HG03575 (cell line): ENCODE results near the gene FTCD.

Source experiments
- ATAC-seq: cut with Tn5 transposase; IDR thresholded peaks from one replicate; pipeline ENCODE4 v1.9.1; 2021; ENCODE audit not compliant: unreplicated experiment, insufficient number of reproducible peaks, low FRiP score; ENCODE audit errors: extremely low read depth

Gene FTCD

DNA sequence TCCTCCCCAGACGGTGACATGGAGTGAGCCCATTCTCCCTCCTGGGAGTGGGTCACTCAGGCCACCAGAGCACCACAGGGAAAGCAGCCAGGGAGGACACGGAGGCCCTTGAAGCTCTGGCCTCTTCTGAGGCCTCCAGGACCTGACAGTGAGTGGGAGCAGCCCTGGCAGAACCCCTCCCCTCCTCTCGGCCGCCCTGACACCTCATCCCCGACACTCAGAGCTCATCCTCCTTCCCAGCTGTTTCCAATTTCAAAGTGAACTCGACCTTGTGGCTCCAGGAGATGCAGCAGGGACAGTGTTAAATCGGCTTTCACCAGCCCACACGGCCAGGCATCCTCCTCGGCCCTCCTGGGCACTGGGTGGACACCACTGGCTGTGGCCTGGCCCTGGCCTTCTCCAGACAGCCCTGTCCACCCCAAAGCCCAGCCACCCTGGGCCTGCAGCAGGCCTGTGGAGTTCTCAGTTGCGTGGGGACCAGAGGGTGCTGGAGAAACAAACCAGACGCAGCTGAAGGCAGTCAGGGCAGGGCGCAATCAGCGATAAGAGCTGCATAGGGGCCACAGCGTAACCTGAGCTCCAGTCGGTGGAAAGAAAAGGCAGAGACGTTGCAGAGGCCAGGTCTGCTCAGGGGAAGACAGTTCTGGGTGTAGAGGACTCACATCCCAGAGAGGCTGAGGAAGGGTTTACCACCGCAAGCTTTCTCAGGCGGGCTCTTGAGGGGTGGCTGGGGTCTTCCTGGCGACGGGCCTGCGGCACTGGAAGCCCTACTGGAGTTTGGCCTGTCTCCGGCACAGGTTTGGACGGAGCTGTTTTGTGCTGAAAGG lies 27.1 kb downstream of the FTCD start:
- no peak for ATAC-seq

DNA sequence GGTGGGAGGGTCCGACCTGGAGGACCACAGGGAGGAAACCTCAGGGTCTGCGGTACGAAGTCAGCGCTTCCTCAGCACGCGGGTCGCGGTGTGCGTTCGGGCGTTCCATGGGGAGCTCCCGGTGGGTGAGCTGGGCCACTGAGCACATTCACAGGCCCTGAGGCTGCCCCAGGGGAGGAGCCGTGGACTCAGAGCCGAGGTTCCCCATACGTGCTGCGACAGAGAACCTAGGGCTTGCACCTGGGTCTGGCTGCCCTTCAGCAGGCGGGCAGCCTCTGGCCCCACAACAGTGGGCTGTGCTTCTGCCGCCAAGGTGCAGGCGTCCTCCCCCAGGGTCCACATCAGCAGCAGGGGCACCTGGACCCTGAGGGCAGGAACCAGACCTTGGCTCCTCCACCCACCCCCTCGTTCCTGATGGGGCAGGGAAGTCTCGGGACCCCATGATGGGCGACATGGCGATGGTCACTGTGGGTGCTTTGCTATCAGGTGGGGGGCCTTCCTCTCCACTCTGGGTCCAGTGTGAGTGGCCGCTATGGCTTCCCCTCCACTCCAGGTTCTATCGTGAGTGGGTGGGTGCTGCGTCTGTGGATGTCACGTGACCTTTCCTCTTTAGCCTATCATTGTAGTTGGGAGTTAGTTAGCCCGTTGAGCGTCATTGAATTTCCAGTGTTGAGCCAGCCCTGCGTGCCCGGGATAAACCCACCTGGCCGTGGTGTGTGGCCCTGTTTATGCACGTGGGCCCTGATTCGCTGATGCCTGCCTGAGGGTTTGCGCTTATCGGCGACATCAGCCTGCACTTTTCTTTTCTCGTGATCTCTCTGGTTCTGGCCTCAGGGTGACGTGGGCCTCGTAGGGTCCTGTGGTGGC lies 27.9 kb downstream of the FTCD start:
- no peak for ATAC-seq

DNA sequence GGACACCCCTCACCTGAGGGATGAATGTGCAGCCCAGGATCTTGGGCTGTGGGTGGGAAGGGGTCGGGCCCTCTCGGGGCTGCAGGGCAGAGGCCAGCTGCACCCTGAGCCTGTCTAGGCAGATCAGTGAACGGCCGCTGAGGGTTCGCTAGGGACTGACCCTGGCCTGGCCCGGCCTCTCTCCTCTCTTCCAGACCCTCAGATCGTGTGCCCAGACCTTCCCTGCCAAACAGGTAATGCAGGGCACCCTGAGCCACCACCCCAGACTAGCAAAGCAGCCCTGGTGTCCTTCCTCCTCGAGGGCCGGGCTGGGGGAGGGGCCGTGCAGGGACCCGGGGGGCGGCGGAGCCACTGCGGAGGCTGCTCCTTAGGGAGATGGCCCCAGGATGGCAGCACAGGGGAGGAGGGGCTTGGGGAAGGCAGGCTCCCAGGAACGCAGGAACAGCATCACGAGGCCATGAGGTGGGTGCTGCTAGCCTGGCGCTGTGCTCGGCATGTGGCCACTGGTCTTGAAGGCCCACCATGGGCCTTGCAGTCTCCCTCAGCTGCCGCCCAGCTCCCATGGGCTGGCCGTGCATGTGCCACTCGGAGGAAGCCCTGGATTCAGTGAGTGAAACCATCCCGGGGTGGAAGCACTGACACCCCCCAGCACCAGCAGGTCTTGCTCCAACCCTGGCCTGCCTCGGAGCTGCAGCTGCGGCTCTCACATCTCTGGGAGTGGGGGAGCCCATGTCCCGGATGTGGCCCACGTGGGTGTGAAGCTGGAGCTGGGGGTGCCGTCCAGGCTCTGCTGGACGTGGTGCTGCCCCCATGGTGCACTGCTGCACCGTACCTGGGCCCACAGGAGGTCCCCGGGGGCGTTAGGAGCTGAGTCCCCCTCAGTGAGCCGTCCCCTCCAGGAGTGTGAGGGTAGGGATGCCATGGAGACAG lies 28.8 kb downstream of the FTCD start:
- no peak for ATAC-seq

DNA sequence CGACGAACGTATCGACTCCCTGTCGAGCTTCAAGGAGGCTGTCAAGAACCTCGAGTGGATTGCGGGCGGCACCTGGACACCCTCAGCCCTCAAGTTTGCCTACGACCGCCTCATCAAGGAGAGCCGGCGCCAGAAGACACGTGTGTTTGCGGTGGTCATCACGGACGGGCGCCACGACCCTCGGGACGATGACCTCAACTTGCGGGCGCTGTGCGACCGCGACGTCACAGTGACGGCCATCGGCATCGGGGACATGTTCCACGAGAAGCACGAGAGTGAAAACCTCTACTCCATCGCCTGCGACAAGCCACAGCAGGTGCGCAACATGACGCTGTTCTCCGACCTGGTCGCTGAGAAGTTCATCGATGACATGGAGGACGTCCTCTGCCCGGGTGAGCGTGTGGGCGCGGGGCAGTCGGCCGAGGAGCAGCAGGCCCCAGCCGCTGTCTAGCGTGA lies 29.5 kb downstream of the FTCD start:
- no peak for ATAC-seq

DNA sequence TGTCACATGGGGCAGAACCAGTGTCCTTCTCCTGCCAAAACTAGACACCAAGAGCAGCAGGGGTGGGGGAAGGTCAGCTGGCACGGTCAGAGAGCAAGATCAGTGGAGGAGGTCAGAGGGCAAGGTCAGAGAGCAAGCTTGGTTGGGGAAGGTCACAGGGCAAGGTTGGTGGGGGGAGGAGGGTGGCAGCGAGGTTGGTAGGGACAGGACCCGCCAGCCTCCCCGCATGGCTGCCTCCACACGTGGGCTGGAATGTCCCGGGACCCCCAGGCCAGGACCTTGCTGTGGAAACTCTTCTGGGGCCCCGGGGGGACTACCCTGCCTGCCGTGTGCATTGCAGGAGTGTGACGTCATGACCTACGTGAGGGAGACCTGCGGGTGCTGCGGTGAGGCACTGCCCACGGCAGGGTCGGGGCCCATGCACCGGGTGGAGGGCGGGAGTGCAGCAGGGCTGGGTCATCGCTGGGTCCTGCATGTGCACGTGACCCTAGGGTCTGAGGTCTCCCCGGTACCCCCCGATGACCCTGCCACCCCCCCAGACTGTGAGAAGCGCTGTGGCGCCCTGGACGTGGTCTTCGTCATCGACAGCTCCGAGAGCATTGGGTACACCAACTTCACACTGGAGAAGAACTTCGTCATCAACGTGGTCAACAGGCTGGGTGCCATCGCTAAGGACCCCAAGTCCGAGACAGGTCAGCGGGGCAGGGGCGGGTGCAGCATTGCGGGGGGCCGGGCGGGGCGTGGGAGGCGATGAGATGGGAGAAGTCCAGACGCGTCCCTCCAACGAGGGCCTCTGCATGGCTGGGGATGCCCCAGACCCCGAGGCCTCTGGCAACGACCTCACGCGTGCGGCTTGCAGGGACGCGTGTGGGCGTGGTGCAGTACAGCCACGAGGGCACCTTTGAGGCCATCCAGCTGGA lies 30.2 kb downstream of the FTCD start:
- no peak for ATAC-seq

DNA sequence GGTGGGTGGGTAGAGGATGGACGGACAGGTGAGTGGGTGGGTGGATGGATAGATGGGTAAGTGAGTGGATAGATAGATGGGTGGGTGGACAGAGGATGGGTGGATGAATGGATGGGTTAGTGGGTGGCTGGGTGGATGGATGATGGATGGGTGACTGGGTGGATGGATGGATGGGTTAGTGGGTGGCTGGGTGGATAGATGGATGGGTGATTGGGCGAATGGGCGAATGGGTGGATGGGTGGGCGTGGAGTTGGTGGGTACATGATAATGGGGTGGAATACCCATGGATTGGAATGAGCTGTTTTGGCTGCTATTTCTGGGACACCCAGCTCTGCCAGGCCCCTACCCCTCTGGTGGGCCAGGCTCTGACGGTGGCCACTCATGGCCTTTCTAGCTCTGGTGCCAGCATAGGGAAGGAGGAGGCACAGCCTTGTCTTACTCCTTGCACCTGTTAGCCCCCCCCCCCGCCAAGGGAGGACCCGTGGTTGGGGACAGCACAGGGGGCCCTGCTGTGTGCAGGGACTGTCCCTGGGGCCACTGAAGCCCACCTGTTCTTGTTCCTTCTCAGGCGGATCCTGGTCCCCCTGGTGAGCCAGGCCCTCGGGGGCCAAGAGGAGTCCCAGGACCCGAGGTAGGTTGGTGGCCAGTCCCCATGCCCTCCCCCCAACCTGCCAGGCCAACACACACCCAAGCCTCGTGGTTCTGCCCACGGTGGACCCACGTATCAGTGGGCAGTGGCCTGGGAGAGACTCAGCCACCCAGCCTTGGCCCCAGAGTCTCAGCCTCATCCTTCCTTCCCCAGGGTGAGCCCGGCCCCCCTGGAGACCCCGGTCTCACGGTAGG lies 31.1 kb downstream of the FTCD start:
- ATAC-seq: no peak

DNA sequence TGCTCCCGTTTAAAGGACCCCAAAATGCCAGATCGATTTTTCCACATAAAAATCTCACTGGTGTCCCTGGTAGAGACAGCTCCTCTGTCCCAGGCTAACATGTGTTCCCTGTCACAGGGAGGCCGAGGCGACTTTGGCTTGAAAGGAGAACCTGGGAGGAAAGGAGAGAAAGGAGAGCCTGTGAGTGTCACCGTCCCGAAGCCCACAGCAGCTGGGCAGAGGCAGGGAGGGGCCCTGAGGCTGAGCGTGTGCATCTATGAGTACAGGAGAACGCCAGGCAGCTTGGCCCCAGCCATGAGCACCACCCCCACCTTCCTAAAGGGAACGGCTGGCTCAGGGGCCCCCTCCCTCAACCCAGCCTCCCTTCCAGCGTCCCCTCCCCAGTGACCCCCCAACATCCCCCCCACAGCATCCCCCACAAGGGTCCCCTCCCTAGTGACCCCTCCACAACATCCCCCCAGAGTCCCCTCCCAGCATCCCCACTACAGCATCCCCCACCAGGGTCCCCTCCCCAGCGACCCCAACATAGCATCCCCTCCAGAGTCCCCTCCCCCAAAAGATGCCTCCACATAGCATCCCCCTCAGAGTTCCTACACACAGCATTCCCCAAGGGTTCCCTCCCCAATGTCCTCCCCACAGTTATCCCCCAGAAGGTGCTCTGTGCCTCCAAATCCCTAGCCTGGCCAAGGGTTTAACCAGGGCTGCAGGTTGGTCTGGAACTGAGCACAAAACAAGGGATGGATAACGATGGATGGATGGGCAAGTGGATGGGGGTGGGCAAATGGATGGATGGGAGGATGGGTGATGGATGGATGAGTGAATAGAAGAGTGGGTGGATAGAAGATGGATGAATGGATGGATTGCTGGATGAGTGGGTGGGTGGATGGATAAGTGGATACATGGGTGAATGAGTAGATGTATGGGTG lies 32.4 kb downstream of the FTCD start:
- ATAC-seq: no peak

DNA sequence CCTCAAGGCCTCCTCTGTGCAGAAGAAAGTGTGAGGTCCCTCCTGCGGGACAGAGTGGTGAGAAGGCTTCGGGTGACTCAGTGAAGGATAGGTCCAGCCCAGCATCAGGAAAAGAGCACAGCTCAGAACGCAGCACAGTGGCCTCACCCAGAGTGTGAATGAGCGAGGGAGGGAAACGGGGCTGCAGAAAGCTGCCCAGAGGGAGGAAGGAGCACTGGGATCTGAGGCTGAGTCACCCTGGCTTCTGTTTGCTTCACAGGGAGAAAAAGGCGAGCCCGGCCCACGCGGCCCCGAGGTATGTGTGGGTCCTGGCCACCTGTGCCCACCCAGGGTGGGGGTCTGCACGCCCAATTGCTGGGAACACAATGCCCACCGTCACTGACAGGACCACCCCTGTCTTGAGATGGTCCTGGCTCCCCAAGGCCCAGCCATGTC lies 33.1 kb downstream of the FTCD start:
- no peak for ATAC-seq

DNA sequence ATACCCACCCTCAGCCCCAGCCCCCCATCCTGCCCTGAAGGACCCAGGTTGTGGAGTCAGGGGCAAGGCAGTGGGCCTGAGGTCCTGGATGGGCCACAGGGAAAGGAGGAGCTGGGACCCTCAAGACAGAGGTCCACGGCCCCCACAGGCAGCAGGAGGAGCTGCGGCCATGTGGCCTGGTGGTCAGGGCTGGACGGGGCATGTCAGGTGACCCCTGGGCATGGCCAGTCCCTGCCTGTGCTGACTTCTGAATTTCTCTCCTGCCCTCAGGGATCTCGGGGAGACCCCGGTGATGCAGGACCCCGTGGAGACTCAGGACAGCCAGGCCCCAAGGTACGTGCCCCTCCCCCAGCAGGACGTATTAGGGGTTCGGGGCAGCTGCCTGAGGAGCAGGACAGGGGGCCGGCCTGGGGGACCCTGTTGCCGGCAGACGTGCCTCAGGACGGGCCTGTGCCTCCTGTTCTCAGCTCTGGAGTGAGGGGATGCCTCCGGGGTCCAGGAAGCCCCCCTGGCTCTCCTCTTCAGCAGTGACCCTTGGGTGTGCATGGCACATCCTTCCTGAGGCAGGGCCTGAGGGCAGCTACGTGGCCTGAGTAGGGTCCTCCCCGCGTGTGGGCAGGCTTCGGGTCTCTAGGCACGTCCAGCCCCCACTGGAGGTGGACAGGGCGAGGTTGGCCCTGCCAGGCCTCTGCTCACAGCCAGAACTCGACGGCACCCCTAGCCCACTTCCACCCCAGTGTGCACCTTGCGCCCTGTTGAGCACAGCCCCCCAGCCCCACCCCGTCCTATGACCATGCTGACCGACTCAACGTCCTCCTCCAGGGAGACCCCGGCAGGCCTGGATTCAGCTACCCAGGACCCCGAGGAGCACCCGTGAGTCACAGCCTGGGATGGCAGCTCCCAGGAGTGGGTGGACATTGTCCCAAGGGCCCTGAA lies 33.8 kb downstream of the FTCD start:
- ATAC-seq: no peak

DNA sequence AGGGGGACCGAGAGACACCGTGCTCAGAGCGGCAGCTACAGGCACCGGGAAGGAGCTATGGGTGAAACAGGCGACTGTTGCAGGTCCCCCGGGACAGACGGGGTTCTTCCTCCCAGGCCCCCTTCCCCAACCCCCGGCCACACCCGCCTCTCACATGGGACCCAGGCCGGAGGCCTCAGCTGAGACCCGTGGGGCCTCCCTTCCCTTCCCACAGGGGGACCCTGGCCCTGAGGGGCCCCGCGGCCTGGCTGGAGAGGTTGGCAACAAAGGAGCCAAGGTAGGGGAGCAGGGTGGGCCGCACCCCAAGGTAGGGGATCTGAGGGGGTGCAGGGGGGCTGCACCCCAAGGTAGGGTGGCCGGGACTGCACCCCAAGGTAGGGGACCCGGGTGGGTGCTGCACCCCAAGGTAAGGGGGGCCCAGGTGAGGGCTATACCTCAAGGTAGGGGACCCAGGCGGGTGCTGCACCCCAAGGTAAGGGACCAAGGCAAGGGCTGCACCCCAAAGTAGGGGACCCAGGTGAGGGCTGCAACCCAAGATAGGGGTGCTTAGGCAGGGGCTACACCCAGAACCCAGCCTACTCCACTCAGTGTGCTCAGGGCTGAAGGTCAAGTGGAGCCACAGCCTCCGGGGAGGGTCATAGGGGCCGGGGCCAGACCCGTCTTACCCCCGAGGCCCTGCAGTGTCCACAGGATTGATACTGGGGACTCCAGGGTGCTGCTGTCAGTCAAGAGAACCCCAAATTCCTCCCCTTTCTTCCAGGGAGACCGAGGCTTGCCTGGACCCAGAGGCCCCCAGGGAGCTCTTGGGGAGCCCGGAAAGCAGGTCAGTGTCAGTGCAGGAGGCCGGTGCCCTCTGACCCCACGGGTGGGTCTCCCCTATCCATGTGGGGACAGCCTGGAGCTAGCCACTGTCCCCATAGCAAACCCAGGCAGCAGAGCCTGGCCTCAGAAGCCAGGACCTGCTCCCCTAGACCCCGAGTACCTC lies 34.8 kb downstream of the FTCD start:
- ATAC-seq: no peak

DNA sequence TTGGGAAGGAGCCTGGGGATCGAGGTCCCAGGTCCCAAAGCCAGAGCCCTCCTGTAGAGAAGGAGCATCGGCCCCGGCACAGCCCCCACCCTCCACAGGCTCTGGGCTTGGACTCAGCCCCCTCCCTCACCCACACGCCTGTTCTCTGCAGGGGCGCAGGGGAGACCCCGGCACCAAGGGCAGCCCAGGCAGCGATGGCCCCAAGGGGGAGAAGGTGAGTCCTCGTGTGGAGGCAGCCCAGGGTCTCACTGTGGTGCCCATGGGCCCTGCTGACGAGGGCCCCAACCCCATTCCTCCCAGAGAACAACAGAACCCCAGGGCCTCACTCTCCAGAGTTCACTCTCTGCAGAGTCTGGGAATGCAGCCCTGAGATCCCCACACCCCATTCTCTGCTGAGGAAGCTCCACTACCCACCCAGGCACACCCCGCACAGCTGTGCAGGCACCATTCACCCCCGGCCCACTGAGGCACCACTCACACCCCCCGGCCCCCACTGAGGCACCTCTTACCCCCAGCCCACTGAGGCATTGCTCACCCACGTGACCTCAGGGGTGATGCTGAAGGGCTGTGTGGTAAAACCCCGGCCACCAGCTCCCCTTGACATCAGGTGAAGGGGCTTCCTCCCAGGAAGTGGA lies 35.6 kb downstream of the FTCD start:
- no peak for ATAC-seq

DNA sequence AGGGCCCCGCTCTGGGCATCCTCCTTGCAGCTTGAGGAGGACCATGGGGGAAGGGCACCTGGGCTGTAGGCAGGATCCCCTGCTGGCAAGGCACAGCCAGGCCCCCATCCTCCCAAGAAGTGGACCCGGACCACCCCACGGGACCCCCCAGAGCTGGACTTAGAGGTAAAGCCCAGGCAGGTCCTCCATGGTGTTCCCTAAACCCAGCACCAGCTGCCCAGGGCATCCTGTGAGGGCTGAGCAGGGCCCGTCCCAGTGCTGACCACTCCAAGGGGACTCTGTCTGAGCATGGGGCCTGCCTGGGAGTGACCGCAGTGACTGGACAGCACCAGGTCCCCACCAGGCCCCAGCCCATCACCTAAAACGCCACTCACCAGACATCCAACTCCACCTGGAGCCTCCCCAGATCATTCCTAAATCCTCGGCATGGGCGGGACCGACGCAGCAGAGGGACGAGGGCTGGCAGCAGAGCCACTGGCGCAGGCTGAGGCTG lies 36.2 kb downstream of the FTCD start:
- no peak for ATAC-seq

DNA sequence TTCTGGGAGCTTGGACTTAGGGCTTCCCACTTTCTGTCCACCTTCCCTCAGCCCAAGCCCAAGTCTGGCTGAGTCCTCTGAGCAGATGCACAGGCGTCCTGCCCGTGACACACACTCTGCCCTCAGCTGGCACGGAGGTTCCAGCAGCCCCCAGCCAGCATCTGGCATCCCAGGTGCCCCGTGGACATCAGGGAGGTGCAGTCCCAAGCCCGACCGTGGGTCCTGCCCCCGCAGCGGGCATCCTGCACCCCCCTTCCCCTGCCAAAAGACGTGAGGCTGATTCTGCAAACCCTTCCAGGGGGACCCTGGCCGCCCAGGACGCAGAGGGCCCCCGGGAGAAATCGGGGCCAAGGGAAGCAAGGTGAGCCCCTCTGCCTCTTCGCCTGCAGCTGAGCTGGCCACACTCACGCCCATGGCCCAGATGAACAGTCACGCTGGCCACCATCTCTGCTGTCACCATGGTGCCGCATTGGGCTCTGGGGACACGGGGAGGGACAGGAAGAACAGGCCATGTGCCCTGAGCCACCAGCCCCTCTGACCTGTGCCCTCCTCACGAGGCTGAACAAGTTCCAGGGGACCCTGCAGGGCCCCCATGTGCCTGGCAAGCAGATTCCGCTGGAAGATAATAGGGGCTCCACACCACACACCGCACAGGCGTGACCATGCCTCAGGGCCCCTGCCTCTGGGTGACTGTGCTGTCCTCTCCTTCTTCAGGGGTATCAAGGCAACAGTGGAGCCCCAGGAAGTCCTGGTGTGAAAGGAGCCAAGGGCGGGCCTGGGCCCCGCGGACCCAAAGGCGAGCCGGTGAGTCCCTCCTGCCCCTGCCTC lies 36.8 kb downstream of the FTCD start:
- ATAC-seq: no peak
